H9 (cell line): Measurements from ENCODE around the gene ATPAF1. TPM values are rescaled to one million over a fixed set of nuclear protein-coding genes. Genes with fewer than 3 reads are reported as not detected.

Experiments used
- DNase-seq: peaks from one replicate; pipeline ENCODE4 v3.0.0-alpha.2; 2017
- H2AFZ ChIP-seq: one replicate; pipeline ENCODE4 v1.6.1; 2013; ENCODE audit warnings: mild to moderate bottlenecking, low read length, control low read depth, moderate library complexity
- H2AK5ac ChIP-seq: 2 replicates; pipeline ENCODE4 v1.6.1; 2013; ENCODE audit warnings: low read length, control low read depth, mixed read lengths; ENCODE audit not compliant: insufficient read length
- H2BK120ac ChIP-seq: one replicate; pipeline ENCODE4 v1.6.1; 2013; ENCODE audit warnings: low read depth, mild to moderate bottlenecking, low read length, control low read depth, inconsistent platforms; ENCODE audit not compliant: poor library complexity, severe bottlenecking
- H2BK12ac ChIP-seq: 2 replicates; pipeline ENCODE4 v1.6.1; 2013; ENCODE audit warnings: low read length, control low read depth, mixed read lengths, low read depth; ENCODE audit not compliant: insufficient read length
- H2BK15ac ChIP-seq: 2 replicates; pipeline ENCODE4 v1.6.1; 2013; ENCODE audit warnings: low read depth, low read length, control low read depth
- H2BK20ac ChIP-seq: one replicate; pipeline ENCODE4 v1.6.1; 2013; ENCODE audit warnings: low read depth, mild to moderate bottlenecking, low read length, control low read depth, inconsistent platforms; ENCODE audit not compliant: poor library complexity, severe bottlenecking
- H2BK5ac ChIP-seq: 2 replicates; pipeline ENCODE4 v1.6.1; 2013; ENCODE audit warnings: low read length, control low read depth, mixed read lengths; ENCODE audit not compliant: insufficient read length
- H3K14ac ChIP-seq: 2 replicates; pipeline ENCODE4 v1.6.1; 2013; ENCODE audit warnings: low read length, control low read depth; ENCODE audit not compliant: insufficient read depth
- H3K18ac ChIP-seq: 2 replicates; pipeline ENCODE4 v1.6.1; 2013; ENCODE audit warnings: low read depth, mild to moderate bottlenecking, mixed read lengths, low read length, control low read depth; ENCODE audit not compliant: insufficient read length
- H3K23ac ChIP-seq: 2 replicates; pipeline ENCODE4 v1.6.1; 2013; ENCODE audit warnings: low read length, control low read depth, mixed read lengths, low read depth; ENCODE audit not compliant: insufficient read length
- H3K23me2 ChIP-seq: 2 replicates; pipeline ENCODE4 v1.6.1; 2013; ENCODE audit warnings: low read depth, mild to moderate bottlenecking, mixed read lengths, low read length, control low read depth; ENCODE audit not compliant: insufficient read length, poor library complexity, severe bottlenecking
- H3K27ac ChIP-seq: 2 replicates; pipeline ENCODE4 v1.5.1; 2013; ENCODE audit warnings: low read length, control low read depth, mixed read lengths, low read depth; ENCODE audit not compliant: insufficient read length
- H3K27me3 ChIP-seq: 2 replicates; pipeline ENCODE4 v1.6.1; 2013; ENCODE audit warnings: low read length, control low read depth, inconsistent platforms; ENCODE audit not compliant: insufficient read depth
- H3K4ac ChIP-seq: 2 replicates; pipeline ENCODE4 v1.6.1; 2013; ENCODE audit warnings: low read depth, mild to moderate bottlenecking, control low read depth, inconsistent platforms, low read length, moderate library complexity
- H3K4me1 ChIP-seq: 2 replicates; pipeline ENCODE4 v1.6.1; 2013; ENCODE audit warnings: low read length, control low read depth, inconsistent platforms; ENCODE audit not compliant: insufficient read depth
- H3K4me2 ChIP-seq: 2 replicates; pipeline ENCODE4 v1.6.1; 2013; ENCODE audit warnings: low read length, control low read depth, mixed read lengths; ENCODE audit not compliant: insufficient read length, insufficient read depth
- H3K56ac ChIP-seq: 2 replicates; pipeline ENCODE4 v1.6.1; 2013; ENCODE audit warnings: low read depth, mild to moderate bottlenecking, mixed read lengths, low read length, control low read depth; ENCODE audit not compliant: insufficient read length
- H3K79me1 ChIP-seq: 2 replicates; pipeline ENCODE4 v1.6.1; 2013; ENCODE audit warnings: low read depth, mild to moderate bottlenecking, moderate library complexity, low read length, control low read depth, inconsistent platforms; ENCODE audit not compliant: insufficient read depth, poor library complexity, severe bottlenecking
- H3K79me2 ChIP-seq: 2 replicates; pipeline ENCODE4 v1.6.1; 2013; ENCODE audit warnings: low read length, control low read depth, inconsistent platforms; ENCODE audit not compliant: insufficient read depth
- H3K9ac ChIP-seq: 2 replicates; pipeline ENCODE4 v1.6.1; 2013; ENCODE audit warnings: low read length, control low read depth, mixed read lengths; ENCODE audit not compliant: insufficient read length; ENCODE audit errors: extremely low read depth
- H3K9me3 ChIP-seq: one replicate; pipeline ENCODE4 v1.6.1; 2013; ENCODE audit warnings: low read depth, low read length, inconsistent platforms; ENCODE audit not compliant: control insufficient read depth
- H3T11ph ChIP-seq: one replicate; pipeline ENCODE4 v1.6.1; 2013; ENCODE audit warnings: mild to moderate bottlenecking, low read length, control low read depth, inconsistent platforms
- H4K20me1 ChIP-seq: one replicate; pipeline ENCODE4 v1.6.1; 2013; ENCODE audit not compliant: control insufficient read depth, insufficient read length, insufficient read depth
- H4K5ac ChIP-seq: 2 replicates; pipeline ENCODE4 v1.6.1; 2013; ENCODE audit warnings: low read depth, mild to moderate bottlenecking, mixed read lengths, low read length, control low read depth; ENCODE audit not compliant: insufficient read length
- H4K8ac ChIP-seq: replicated peaks from 2 replicates; pipeline ENCODE4 v1.6.1; 2013; ENCODE audit warnings: low read length, control low read depth, mixed read lengths, low read depth; ENCODE audit not compliant: insufficient read length
- H4K91ac ChIP-seq: 2 replicates; pipeline ENCODE4 v1.6.1; 2013; ENCODE audit warnings: low read depth, mild to moderate bottlenecking, moderate library complexity, mixed read lengths, low read length, control low read depth; ENCODE audit not compliant: insufficient read length
- H3K27ac Mint-ChIP-seq, 3 experiments: 2 replicates in 2 of 3; 3 replicates in 1 of 3; pipeline ENCODE4 v1.8.0; 2020 to 2021; ENCODE audit warnings: mixed read lengths in 3 of 3, mild to moderate bottlenecking in 1 of 3, moderate library complexity in 1 of 3
- H3K27me3 Mint-ChIP-seq: 2 replicates; pipeline ENCODE4 v1.8.0; 2021; ENCODE audit warnings: low read depth, mild to moderate bottlenecking, moderate library complexity, mixed read lengths
- H3K36me3 Mint-ChIP-seq, 3 experiments: 2 replicates in 2 of 3; 3 replicates in 1 of 3; pipeline ENCODE4 v1.8.0; 2020 to 2021; ENCODE audit warnings: low read depth in 3 of 3, mixed read lengths in 3 of 3; ENCODE audit not compliant: insufficient read depth in 1 of 3
- H3K4me1 Mint-ChIP-seq, 2 experiments: 2 replicates each; pipeline ENCODE4 v1.8.0; 2020; ENCODE audit warnings: mixed read lengths in 2 of 2
- H3K4me3 Mint-ChIP-seq, 2 experiments: 2 replicates in 1 of 2; 3 replicates in 1 of 2; pipeline ENCODE4 v1.8.0; 2020 to 2021; ENCODE audit warnings: mild to moderate bottlenecking in 2 of 2, mixed read lengths in 2 of 2, moderate library complexity in 1 of 2
- H3K9me3 Mint-ChIP-seq, 2 experiments: 2 replicates in 1 of 2; 3 replicates in 1 of 2; pipeline ENCODE4 v1.8.0; 2020; ENCODE audit warnings: mild to moderate bottlenecking in 2 of 2, mixed read lengths in 2 of 2, moderate library complexity in 1 of 2
- CTCF ChIP-seq: fragments of 200-600 bp; sonication (generic); conservative IDR thresholded peaks from 3 replicates; pipeline ENCODE4 v1.8.0; 2021; ENCODE audit warnings: antibody characterized with exemption, mild to moderate bottlenecking
- WGBS: extraction: QIAGEN DNeasy Blood & Tissue Kit; methylation state at CpG from one replicate; pipeline ENCODE4 v1.1.7; 2013; ENCODE audit warnings: missing lambda C conversion rate, low lambda C conversion rate, mixed read lengths; ENCODE audit not compliant: insufficient read length; ENCODE audit errors: extremely low coverage; 5-methylcytosine and 5-hydroxymethylcytosine counted together
- total RNA-seq: library from RNA; stranded (reverse); gene quantifications from 2 replicates; pipeline ENCODE4 v1.2.1, GENCODE V29; 2021

ATPAF1 gene
- total RNA-seq, 1 experiment from 2014 or later = 57.3 TPM

- no peaks in the 10 kb centered on the region for H3K4me1 ChIP-seq
- H2BK5ac ChIP-seq = no peak overlapping the region
- no peak for TF ChIP-seq CTCF
- H3K79me1 ChIP-seq = no peaks in the 10 kb centered on the region
- DNase-seq = no peak
- no peaks in the 10 kb centered on the region for H3K9me3 Mint-ChIP-seq
- no peaks in the 10 kb centered on the region for H3K79me2 ChIP-seq
- H3K56ac ChIP-seq = no peak overlapping the region
- no peak overlapping the region for H3K4me3 Mint-ChIP-seq
- H4K91ac ChIP-seq = no peak overlapping the region
- H3K23ac ChIP-seq = no peak overlapping the region
- no peak overlapping the region for H3K27ac Mint-ChIP-seq
- H2BK15ac ChIP-seq = no peak overlapping the region
- H3K14ac ChIP-seq = no peak overlapping the region
- H2AFZ ChIP-seq = no peak overlapping the region
- peaks cover 17 to 89% (median 82%) of the 10 kb centered on the region in 3 experiments; a peak in 6 of 7 replicates for H3K36me3 Mint-ChIP-seq
- H3K27me3 ChIP-seq = no peaks in the 10 kb centered on the region
- no peak overlapping the region for H3K18ac ChIP-seq
- no peak overlapping the region for H4K8ac ChIP-seq
- no peak overlapping the region for H2BK120ac ChIP-seq
- H2BK20ac ChIP-seq = no peak overlapping the region
- no peak overlapping the region for H2AK5ac ChIP-seq
- H3K4me1 Mint-ChIP-seq = no peaks in the 10 kb centered on the region
- H4K20me1 ChIP-seq = no peaks in the 10 kb centered on the region
- H4K5ac ChIP-seq = no peak overlapping the region
- no peaks in the 10 kb centered on the region for H3K23me2 ChIP-seq
- no CpG with 5 or more reads among the region's 2 CpGs for WGBS
- H3T11ph ChIP-seq = no peak overlapping the region
- no peaks in the 10 kb centered on the region for H3K27me3 Mint-ChIP-seq
- H3K9ac ChIP-seq = no peak overlapping the region
- H3K9me3 ChIP-seq = no peaks in the 10 kb centered on the region
- no peak overlapping the region for H3K4me2 ChIP-seq
- no peak overlapping the region for H2BK12ac ChIP-seq
- H3K4ac ChIP-seq = no peak overlapping the region
- no peak overlapping the region for H3K27ac ChIP-seq
These were observed 16.5 kb upstream of the ATPAF1 start for GRCh38 chr1:46684670-46685069.
